ENCODE measurements around the gene ACSF3. TPM values are rescaled to one million over a fixed set of nuclear protein-coding genes. Genes with fewer than 3 reads are reported as not detected.

Gene ACSF3
- total RNA-seq, 1 experiment from 2014 or later: 38.7 TPM

DNA sequence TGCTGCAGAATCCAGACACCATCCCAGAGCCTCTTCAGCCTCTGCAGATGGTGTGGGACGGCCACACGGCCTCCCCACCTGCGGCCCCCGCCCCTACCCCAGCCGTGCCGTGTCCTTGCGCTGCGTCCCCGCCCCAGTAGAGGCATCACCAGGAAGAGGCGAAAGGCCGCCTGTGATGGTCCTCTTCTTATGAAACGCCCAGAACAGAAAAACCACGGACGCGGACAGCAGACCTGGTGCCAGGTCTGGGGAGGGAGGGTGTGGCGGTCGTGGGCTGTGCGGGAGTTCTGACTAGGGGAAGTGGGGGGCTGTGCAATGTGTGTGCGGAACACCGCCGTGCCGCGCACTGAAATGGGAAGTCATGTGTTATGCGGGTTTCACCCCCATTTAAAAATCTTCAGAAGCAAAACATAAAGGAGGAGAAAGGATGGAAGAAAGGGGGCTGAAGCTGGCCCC, 25.5 kb downstream of the ACSF3 start:
- no peak for DNase-seq (ENCODE audit: low spot score)
- in situ Hi-C loops (cut with HindIII; ENCODE audit: low sequenced_read_pairs): no loop called here

DNA sequence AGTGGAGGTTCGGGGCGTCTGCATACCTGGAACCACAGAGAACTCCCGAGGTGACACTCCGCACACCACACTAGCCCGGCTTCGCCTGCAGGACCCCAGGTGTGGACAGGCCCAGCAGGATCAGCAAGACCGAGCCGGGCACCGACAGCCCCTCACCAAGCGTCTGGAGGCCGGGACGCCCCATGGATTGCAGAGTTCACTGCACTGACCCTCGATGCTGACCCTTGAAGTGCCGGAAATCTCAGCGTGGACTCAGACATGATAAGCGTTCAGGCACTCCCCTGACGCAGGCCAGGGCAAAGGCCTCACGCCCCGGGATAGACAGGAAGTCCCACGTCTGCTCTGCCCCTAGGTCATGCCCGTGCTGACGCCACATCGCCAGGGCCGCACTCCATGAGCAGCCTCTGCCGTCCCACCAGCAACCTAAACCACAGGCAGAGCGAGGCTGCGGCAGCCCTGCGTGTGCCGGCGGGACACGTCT, 26.0 kb downstream of the ACSF3 start:
- in situ Hi-C loops (cut with HindIII; ENCODE audit: low sequenced_read_pairs): no loop called here

GRCh38 chr16:89120281-89120680, 26.6 kb downstream of the ACSF3 start:
- no peak for DNase-seq (ENCODE audit: low spot score)
- in situ Hi-C loops (cut with HindIII; ENCODE audit: low sequenced_read_pairs): no loop called here

More for the DNA sequence above, 26.0 kb downstream of the ACSF3 start:
- no peak for DNase-seq (ENCODE audit: low spot score)

- in situ Hi-C loops (cut with HindIII; ENCODE audit: low sequenced_read_pairs): no loop called here
- no peak for DNase-seq (ENCODE audit: low spot score)
These were observed 27.3 kb downstream of the ACSF3 start for GRCh38 chr16:89120921-89121351.

- in situ Hi-C loops (cut with HindIII; ENCODE audit: low sequenced_read_pairs): no loop called here
- no peak for DNase-seq (ENCODE audit: low spot score)
These were observed 28.2 kb downstream of the ACSF3 start for GRCh38 chr16:89121691-89122321.

- in situ Hi-C loops (cut with HindIII; ENCODE audit: low sequenced_read_pairs): no loop called here
- no peak for DNase-seq (ENCODE audit: low spot score)
These were observed 28.7 kb downstream of the ACSF3 start for GRCh38 chr16:89122322-89122851.

DNA sequence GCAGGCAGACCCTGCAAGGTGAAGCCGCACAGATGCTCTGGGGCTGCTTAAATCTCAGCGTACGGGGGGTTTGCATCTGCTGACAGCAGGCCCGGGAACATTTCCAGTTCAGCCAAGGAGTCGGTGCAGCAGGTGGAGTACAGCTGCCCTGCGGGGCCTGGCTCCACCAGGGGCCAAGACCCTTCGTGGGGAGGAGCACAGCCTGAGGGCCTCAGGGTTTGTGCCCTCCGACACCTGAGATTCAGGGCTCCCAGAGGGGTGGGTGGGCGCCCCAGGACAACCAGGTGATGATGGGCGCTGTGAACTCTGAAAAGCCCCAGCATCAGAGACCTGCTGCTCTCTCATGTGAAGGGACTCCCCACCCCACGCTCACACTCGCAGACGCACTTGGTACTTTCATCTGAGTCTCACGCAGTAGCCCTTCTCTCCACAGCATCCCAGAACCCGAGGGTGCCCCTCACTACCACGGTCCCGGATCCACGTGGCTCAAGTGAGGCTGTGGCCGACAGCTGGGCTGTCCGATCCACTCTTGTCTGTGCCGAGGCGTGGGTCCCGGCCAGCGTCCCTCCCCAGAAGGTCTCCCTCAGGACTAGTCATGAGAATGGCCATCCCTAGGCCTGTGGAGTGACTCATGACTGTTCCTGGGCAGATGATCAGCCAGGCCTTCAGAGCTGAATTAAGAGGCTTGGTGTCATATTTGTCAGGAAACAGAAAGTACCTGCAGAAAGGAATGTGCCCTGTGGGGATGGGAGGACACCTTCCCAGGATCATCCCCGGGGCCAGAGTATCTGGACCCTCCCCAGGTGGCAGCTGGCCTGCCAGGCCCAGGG, 29.6 kb downstream of the ACSF3 start:
- in situ Hi-C loops (cut with HindIII; ENCODE audit: low sequenced_read_pairs): no loop called here
- DNase-seq (ENCODE audit: low spot score): no peak

- in situ Hi-C loops (cut with HindIII; ENCODE audit: low sequenced_read_pairs): no loop called here
- DNase-seq (ENCODE audit: low spot score): no peak
These were observed 30.1 kb downstream of the ACSF3 start for GRCh38 chr16:89123831-89124100.

GRCh38 chr16:89129378-89129777, 35.7 kb downstream of the ACSF3 start:
- DNase-seq (ENCODE audit: low spot score): no peak
- in situ Hi-C loops (cut with HindIII; ENCODE audit: low sequenced_read_pairs): no loop called here

DNA sequence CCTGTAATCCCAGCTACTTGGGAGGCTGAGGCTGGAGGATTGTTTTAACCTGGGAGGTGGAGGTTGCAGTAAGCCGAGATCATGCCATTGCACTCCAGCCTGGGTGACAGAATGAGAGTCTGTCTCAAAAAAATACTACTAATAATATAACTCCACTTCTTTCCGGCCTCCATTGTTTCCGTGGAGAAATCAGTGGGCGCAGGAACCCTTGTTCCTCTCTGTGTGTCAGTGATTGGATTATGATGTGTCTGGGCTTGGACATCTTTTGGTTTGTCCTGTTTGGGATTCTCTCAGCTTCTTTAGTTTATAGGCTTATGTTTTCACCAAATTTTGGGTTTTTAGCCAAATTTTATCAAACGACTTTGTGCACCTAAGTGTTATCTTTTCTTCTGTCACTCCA, 36.8 kb downstream of the ACSF3 start:
- no peak for DNase-seq (ENCODE audit: low spot score)
- in situ Hi-C loops (cut with HindIII; ENCODE audit: low sequenced_read_pairs): no loop called here

- in situ Hi-C loops (cut with HindIII; ENCODE audit: low sequenced_read_pairs): no loop called here
- DNase-seq (ENCODE audit: low spot score): no peak
These were observed 38.1 kb downstream of the ACSF3 start for GRCh38 chr16:89131783-89132182.

DNA sequence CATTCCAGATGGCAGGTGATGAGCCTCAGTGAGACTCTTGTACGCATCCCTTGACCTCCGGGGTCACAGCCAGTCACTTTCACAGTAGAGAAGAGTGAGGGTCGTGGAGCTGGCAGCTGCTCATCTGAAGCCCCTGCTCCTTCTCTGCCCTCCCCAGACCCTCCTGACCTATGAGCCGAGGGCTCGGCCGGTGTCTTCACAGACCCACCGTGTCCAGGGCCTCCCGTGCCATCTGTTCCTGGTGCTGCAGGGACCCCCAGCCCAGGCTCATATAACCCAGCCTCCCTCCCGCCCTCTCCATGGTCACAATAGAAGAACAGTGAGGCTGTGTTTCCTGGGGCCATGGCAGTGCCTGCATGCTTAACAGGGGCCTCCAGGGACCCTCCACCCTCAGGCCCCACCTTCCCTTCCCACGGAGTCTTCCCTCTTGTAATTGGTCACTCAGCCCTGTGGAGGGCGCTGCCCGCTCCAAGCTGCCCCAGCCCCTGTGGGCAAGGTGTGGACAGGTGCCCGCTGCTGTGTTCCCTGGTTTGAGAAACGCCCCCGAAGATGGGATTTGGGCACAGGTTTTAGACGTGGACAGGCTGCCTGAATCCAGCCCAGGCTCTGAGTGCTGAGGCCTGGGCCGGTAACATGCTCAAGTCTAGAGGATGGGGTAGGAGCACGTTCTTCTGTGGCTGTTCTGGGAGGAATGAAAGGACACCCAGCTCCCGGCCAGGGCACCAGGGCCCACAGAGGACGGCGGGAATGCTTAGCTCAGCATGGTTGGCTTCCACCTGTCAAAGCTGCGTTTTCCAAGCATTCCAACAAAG, 38.7 kb downstream of the ACSF3 start:
- no peak for DNase-seq (ENCODE audit: low spot score)
- in situ Hi-C loops (cut with HindIII; ENCODE audit: low sequenced_read_pairs): no loop called here

DNA sequence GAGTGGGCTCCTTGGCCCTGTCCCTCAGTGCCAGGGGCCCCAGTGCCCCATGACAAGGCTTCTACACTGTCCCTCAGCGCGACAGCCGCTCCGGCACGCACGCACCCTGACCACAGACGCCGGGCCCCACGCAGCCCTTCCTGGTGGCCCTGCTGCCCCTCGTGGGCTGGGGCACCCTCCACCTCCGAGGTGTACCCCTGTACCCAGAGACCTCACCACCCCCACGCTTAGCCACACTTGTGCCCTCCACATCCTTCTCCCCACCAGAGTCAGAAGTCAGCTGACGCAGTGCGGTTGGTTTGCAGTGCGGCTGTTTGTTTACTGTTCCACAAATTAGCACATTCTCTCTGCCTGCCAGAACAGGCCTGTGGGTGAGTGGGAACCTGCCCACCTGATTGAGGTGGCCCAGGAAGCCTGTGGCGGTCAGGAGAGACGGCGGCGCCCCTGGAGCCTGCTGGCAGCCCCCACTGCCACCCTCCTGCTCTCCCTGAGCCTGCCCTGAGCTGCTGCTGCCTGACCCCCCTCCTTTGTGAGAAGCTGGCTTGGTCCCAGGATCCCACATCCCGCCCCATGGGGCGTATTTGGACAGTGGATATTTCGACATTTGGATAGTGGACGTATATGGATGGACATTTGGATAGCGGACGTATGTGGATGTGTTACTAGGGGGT, 39.9 kb downstream of the ACSF3 start:
- in situ Hi-C loops (cut with HindIII; ENCODE audit: low sequenced_read_pairs): no loop called here
- DNase-seq (ENCODE audit: low spot score): no peak

- in situ Hi-C loops (cut with HindIII; ENCODE audit: low sequenced_read_pairs): no loop called here
- DNase-seq (ENCODE audit: low spot score): no peak
These were observed 40.6 kb downstream of the ACSF3 start for GRCh38 chr16:89134269-89134668.

DNA sequence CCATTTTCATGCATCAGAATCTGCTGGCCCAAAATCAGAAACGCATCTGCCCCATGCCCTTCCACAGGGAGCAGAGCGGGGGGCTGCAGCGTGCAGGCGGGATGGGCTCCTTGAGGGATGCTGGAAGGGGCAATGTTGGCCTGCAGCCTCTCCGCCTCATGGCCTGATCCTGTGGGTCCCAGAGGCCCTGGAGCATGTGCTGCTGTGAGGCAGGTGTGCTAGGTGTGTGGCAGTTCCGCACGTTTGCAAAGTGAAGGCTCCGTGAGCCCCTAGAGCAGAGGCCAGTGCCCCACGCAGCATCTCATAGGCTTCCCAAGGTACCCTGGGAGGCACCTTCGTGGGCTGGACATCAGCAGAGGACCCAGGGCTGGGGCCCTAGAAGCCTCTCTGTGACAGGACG, 41.5 kb downstream of the ACSF3 start:
- DNase-seq (ENCODE audit: low spot score): no peak
- in situ Hi-C loops (cut with HindIII; ENCODE audit: low sequenced_read_pairs): no loop called here

- in situ Hi-C loops (cut with HindIII; ENCODE audit: low sequenced_read_pairs): no loop called here
- DNase-seq (ENCODE audit: low spot score): no peak
These were observed 42.5 kb downstream of the ACSF3 start for GRCh38 chr16:89135971-89136765.

- in situ Hi-C loops (cut with HindIII; ENCODE audit: low sequenced_read_pairs): no loop called here
- DNase-seq (ENCODE audit: low spot score): no peak
These were observed 43.3 kb downstream of the ACSF3 start for GRCh38 chr16:89136931-89137330.

DNA sequence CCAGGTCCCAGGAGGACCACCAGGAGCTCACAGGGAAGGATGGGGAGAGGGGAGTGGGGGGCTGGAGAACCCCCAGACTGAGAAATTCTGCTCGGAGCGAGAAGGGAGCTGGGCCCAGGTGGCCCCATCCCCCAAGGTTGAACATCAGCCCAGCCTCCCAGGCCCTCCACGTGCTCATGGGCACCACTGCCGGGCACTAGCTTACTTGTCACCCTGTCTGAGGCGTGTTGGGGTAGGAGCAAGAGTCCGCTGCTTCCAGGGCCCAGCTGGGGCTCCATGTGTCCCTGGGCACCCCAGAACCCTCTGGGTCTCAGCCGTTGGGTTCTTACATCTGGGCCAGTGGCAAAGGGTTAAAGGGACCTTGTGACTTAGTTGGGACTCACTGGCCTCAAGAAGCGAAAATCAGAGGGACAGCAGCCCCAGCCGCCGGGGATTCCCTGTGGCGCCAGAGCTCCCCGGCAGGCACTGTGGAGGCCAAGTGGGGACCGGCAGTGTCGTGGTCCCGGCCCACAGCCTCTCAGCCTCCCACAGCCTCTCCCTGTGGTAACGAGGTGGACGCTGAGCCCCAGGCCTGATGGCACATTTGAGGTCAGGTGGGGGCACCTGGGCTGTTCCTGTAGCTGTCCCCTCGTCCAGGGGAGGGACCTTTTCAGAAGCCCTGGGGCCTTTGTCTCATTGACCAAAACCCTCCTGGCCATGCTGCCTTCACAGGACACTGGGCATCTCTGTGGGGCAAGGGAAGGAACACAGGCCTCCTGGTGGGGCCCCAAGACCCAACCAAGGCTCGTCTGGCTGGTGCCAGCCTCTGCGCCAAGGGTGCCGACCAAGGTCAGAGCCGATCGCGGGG, 44.2 kb downstream of the ACSF3 start:
- in situ Hi-C loops (cut with HindIII; ENCODE audit: low sequenced_read_pairs): no loop called here
- no peak for DNase-seq (ENCODE audit: low spot score)
